Stimulated activated CD4-positive, alpha-beta T cell treated with anti-CD3 and anti-CD28 coated beads, Interleukin-12 subunit alpha, Interleukin-12 subunit beta, amount 100 ng/mL, for 48 hours (primary cell): ENCODE data around the gene ENO2.
A peak's percentile ranks its signal among the peaks of the same experiment; 100 is the strongest.
"Not testable (repeated sequence)": the region's sequence is repeated elsewhere in the genome, so short reads cannot be mapped to it uniquely, and the experiment has no call there.

ENCODE experiments used
- DNase-seq, 3 donors: peaks; one replicate each; pipeline ENCODE4 v3.0.0-alpha.2; 2020; ENCODE audit warnings: low read depth in 2 of 3, low spot score in 1 of 3

The ENO2 gene

DNA sequence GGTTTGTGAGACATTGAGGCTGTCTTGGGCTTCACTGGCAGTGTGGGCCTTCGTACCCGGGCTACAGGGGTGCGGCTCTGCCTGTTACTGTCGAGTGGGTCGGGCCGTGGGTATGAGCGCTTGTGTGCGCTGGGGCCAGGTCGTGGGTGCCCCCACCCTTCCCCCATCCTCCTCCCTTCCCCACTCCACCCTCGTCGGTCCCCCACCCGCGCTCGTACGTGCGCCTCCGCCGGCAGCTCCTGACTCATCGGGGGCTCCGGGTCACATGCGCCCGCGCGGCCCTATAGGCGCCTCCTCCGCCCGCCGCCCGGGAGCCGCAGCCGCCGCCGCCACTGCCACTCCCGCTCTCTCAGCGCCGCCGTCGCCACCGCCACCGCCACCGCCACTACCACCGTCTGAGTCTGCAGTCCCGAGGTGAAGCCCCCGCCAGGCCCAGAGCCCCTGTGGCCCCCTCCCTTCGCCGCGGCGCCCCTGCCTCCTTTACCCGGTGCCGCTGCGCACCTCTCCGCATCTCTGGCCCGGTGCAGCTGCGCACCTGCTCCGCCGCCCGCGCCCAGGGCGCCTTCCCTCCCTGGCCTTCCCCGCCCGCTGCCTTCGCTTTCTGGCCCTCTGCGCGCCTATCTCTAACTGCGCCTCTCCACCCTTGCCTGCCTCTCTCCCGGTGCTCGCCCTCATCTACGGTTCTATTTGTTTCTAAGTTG, at the start of gene ENO2:
TSS of gene ENO2 (plus strand) at position 335 of the 701 bp plus-strand sequence. CDS start 1,253 bp downstream, outside the sequence.
- peak; percentile 63 to 76 (median 70) for DNase-seq

DNA sequence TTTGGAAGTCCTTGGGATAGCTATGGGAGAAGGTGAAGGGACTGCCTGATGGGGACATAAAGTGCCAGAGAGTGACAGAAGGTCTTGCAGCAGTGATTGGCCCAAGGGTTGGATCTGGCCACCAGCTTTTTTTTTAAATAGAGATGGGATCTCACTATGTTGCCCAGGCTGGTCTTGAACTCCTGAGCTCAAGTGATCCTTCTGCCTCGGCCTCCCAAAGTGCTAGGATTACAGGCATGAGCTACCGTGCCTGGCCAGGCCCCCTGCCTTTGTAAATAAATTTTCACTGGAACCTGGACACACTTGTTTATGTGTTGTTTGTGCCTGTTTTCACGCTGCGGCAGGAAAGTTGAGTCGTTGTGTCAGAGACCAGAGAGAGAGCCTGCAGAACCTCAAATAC, 49.1 kb upstream of the ENO2 start:
- DNase-seq, result not testable (repeated sequence)

DNA sequence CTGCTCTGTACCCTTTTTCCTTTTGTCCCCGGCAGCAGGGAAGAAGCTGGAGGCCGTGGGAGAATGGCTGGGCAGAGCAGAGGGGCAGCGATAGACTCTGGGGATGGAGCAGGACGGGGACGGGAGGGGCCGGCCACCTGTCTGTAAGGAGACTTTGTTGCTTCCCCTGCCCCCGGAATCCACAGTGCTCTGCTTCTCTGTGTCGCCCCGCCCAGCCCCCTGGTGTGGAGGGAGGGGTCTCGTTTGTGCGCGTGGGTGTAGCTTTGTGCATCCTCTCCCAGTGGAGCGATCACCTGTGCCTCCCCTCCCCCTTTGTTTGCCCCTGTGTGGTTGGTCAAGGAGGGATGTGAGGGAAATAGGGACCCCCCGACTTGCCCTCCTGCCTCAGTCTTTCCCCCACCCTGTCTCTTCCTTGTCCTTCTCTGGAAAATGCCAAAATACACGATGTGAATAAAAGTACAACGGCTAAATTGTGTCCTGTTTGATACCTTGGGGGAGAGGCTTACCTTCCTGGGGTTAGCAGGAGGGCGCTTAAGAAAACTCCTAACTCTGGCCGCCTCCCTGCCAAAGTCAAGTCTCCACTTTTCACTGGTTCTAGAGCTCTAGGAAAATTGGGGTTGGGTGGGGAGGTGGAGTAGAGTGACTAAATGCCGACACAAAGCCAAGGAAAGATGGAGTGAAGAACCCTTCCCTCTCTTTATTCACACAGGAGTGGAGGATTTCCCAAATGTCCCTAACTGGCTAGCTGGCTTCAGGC, 48.0 kb upstream of the ENO2 start:
- DNase-seq, result no peak

DNA sequence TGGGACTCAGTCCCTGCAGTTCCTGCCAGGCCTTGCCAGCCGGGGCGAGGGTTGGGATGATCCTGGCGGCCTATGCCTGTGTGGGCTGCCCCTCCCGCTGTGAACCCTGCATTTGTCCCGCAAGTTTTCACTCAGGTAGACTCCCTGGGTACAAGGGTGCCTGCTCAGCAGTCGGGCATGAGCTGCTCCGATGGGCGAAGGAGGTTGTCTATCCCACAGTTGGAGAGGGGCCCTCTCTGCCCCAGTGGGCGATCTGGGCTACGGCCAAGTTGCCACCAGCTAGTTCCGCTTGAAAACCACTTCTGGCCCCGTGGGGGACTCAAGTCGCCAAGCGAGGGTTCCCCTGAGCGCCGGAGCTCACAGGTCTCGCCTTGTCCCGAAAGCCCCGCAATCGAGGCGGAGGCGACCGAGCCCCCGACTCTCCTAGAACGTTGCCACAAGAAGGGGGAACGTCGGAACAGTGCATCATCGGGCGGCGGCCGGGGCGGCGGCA, 47.4 kb upstream of the ENO2 start:
- no peak for DNase-seq

DNA sequence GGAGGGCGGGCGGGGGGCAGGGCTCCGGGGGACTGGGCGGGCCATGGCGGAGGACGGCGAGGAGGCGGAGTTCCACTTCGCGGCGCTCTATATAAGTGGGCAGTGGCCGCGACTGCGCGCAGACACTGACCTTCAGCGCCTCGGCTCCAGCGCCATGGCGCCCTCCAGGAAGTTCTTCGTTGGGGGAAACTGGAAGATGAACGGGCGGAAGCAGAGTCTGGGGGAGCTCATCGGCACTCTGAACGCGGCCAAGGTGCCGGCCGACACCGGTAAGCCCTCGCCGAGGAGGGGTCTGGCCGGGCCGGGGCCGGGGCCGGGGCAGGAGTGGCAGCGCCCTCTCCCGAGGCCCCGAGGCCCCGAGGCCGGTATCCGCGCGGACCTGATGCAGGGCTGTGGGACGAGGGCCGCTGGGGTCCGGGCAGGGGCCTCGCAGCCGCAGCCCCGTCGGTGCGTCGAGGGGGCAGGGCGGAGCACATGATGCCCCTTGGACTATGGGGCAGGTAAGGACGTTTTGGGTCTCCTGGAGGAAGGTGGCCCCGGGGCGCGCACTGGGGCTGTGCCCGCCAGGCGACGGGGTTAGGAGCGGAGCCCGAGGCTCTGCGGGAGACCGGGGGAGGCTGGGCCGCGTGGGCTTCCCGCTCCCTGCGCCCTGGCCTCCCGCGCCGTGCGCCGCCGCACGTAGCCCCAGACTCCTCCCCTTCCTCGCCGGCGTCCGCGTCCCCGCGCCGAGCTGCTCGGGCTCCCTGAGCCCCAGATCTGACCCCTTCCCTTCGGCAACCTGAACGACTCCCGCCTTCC, 46.8 kb upstream of the ENO2 start, which contains the start of gene TPI1:
TSS of gene TPI1 (plus strand) at position 119 of the 798 bp plus-strand sequence. CDS start at position 155, 36 bp downstream.
- peak; percentile 68 to 78 (median 74) for DNase-seq

DNA sequence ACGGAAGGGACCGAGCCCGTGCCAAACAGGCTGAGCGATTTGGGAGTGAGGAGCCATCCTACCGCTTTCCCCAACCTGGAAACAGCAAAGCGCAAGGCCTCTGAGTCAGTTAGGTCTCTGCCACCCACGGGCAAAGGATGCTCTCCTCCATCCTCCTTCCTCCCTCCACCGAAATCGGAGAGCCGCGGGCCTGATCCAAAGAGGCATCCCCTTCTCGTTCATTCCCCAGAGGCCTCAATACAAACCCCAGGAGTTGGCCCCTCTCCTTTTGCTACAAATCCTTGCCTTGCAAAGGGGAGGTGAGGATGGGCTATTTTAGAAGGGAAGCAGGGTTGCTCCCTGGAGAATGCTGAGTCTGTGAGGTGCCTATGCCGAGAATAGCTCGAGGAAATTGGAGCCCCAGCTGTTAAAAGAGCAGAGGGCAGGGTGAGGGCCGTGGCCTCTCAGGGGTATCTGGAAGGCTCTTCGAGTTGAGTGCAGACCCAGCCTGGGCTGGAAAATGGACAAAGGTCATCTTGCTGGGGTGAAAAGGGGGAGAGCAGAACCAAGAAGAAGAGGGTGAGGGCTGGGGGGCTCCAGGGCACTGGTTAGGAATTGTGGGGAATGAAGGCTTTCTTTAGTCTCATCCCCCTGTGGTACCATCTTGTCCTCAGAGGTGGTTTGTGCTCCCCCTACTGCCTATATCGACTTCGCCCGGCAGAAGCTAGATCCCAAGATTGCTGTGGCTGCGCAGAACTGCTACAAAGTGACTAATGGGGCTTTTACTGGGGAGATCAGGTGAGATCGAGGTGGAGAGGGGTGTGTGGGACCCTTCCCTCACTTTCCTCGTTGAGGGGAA, 46.0 kb upstream of the ENO2 start:
- DNase-seq, result no peak

DNA sequence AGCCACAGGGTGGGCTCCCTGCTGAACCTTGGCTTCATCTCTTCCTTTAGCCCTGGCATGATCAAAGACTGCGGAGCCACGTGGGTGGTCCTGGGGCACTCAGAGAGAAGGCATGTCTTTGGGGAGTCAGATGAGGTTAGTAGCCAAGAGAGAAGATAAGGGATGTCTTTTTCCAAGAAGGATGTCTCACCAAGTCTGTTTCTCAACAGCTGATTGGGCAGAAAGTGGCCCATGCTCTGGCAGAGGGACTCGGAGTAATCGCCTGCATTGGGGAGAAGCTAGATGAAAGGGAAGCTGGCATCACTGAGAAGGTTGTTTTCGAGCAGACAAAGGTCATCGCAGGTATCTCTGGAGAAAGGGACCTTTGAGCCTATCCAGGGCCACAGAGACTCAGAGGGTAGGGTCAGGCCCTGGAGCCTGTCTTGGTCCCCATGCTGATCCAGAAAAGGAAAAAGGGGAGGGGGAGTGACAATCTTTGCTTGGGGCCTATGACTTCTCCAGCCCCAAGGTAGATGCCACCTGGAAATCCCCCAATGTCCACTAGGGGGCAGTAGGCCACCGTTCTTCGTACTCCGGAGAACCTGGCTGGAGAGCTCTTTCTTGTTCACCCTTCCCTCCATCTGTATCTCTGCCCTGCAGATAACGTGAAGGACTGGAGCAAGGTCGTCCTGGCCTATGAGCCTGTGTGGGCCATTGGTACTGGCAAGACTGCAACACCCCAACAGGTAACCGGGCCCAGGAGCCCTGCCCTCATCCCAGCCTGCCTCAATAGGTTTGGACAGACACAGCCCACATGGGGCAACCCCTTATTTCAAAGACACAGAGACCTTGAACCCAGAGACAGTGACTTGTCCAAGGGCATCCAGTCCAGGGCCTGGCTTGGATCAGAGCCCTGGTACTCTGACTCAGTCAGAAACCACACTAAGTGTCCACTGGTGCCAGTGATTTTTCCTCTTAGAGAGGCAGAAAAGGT, 45.0 kb upstream of the ENO2 start:
- DNase-seq, result peak; percentile 74 to 88 (median 75)

DNA sequence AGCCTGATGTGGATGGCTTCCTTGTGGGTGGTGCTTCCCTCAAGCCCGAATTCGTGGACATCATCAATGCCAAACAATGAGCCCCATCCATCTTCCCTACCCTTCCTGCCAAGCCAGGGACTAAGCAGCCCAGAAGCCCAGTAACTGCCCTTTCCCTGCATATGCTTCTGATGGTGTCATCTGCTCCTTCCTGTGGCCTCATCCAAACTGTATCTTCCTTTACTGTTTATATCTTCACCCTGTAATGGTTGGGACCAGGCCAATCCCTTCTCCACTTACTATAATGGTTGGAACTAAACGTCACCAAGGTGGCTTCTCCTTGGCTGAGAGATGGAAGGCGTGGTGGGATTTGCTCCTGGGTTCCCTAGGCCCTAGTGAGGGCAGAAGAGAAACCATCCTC, 44.1 kb upstream of the ENO2 start:
- DNase-seq, result not testable (repeated sequence)

DNA sequence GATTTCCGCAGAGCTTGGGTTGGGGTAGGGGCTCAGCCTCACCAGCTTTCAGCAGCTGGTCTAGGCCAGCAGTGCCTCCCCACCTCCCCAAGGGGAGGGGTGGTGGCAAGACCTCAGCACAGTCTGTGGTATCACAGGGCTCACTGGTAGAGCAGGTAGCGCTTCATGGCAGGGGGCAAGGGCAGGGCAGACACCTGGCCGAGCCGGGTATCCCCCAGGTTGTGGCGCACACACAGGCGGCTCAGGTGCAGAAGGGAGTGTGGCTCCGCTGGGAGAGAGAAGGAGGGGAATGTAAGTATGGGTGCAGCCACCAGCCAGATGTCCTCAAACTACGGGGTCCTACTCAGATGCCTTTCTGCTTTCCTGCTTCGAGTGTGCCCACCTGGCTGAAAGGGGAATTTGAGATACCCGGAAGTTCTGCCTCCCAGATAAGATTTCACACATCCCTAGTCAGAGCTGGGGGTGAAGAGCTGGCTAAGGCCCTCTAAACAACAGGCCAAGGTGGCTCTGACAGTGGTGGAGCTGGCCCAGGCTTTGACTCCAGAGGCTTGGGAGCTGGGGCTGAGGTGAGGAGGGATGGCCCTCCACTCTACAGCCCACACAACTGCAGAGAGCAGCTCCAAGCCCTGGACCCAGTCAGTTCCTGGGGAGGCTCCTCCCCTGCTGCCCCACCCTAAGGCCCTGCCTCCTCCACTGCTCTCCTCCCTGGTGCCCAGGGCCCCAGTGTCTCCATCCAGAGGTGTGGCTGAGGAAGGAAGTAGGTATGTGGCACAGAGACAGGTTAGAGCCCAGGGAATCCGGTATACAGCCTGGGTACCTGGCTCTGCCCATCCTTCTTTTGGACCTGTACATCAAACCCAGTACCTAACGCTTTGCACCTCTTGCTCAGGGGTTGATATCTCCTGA, 43.1 kb upstream of the ENO2 start:
- DNase-seq, result peak in 2 of 3 donors; percentile 35 to 47

DNA sequence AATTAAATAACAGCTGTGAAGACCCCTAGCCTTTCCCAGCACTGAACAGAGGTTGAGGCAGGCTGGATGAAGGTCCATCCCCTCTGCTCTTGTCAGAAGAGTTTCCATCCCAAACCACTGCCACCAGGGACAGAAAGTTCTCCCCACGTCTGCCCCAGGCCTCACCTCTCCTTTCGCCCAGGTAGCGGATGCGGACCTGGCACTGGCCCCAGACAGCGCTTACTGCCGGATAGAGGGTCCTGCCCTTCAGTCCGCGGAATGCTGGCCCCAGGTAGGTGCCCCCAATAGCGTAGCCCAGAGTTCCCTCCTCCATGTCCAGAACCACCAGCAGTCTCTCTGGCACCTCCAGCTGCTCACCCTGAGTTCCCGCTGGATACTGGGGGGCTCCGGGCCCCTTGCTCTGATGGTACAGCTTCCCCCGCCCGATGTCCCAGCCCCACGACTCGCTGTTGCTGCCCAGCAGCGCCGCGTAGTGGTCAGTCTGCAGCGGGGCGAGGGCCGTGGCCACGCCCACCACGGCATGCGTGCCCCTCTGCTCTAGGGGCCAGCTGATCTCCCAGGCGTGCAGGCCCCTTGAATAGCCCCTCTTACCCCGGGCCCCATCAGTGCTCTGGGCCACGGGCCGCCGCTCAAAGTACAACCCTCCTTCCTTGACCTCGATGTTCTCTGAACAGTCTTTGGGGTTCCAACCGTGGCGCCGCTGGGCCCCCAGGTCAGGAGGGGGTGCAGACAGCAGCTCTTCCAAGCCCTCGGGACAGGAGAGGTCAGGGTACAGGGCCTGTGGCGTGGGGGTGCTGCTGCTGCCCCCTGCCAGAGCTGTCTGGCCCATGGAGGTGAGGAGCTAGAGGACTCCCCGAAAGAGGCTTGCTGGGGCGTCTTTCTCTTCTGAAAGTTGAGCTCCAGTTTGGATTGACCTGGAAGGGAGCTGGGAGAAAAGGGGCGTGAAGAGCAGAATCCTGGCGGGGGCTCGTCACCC, 42.0 kb upstream of the ENO2 start:
- peak; percentile 67 to 85 (median 78) for DNase-seq

DNA sequence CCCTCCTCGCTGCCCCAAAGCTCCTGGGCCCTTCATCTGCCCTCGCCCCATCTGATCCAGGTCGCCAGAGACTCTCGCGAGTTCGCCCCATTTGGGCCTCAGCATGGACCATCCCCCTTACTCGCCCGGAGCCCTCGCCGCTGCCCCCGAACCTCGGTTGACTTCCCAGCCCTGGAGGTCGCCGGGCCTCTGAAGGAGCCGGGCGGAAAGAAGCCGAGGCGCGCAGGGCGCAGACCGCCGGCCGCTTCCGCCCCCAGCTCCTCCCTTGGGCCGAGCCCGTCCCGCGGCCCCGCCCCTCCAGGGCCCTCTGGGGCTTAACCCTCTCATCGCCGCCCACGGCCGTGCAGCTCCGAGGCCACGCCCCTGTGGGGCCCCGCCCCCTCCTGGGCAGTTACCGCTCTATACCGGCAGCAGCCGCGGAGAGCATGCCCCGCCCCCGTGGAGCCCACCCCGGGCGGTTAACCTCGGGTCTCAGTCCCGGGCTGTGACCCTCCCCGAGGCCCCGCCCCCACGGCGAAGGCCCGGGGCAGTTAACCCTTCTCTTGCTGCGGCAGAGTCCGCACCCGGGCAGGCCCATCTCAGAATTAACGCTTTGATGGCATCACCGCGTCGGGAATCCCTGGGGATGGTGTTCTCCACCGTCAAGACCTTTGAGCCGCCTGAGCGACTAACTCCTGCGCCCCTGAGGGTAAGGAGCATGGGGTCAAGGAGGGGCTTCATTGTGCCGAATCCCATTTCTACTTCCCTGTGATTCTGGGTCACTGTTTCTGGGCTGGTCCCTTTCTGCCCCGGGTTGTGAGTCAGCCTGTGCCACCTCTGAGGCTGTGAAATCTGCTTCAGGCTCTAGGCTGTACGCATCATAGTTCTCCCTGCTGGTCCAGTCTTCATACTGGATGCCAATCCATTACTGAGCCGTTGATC, 41.0 kb upstream of the ENO2 start, which contains the start of gene SPSB2:
TSS of gene SPSB2 (minus strand) at position 210 of the 921 bp plus-strand sequence. CDS start 402 bp downstream, outside the sequence.
- DNase-seq, result peak; percentile 96 to 99 (median 99)

DNA sequence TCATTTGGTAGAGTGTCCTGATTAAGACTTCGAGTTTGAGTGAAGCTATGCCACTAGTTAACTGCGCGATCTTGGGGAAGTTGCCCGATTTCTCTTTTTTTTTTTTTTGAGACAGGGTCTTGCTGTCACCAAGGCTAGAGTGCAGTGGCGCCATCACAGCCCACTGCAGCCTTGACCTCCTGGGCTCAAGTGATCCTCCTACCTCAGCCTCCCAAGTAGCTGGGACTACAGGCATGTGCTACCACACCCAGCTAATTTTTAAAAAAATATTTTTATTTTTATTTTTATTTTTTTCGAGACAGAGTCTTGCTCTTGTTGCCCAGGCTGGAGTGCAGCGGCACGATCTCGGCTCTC, 40.4 kb upstream of the ENO2 start:
- not testable (repeated sequence) for DNase-seq

DNA sequence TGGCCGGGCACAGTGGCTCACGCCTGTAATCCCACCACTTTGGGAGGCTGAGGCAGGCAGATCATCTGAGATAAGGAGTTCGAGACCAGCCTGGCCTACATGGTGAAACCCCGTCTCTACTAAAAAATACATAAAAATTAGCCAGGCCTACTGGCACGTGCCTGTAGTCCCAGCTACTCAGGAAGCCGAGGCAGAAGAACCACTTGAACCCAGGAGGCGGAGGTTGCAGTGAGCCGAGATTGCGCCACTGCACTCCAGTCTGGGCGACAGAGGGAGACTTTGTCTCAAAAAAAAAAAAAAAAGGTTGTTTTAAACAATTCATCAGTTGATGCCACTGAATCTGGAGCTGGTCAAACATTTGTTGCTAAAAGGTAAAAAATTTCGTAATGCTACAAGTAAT, 34.6 kb upstream of the ENO2 start:
- DNase-seq, result not testable (repeated sequence)

DNA sequence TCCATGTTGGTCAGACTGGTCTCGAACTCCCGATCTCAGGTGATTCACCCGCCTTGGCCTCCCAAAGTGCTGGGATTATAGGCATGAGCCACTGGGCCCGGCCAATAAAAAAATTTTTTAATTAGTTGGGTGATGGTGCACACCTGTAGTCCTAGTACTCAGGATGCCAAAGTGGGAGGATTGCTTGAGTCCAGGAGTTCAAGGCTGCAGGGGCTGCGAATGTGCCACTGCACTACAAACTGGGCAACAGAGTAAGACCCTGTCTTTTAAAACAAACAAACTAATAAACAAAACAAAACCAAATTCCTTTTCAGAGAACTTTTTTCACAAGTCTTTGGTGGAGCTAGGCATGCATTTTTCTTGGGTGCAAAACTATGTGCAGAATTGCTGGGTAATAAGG, 31.1 kb upstream of the ENO2 start:
- DNase-seq, result no peak

DNA sequence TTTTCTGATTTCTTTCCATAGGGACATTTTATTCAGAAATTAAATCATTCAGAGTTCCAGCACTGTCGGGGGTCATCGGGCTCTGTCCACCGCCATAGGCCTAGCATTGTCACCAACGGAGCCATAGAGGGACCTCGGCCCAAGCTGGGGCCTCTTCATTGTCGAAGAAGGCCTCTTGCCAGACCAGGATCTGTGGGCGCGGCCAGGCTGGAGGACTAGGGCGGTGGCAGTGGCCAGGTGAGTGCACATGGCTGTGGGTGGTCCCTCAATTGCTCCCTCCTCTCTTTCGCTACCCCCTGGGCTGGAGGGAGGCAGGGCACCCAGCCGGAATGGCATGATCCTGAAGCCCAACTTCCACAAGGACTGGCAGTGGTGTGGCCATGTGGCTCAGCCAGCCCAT, 30.7 kb upstream of the ENO2 start:
- no peak for DNase-seq

DNA sequence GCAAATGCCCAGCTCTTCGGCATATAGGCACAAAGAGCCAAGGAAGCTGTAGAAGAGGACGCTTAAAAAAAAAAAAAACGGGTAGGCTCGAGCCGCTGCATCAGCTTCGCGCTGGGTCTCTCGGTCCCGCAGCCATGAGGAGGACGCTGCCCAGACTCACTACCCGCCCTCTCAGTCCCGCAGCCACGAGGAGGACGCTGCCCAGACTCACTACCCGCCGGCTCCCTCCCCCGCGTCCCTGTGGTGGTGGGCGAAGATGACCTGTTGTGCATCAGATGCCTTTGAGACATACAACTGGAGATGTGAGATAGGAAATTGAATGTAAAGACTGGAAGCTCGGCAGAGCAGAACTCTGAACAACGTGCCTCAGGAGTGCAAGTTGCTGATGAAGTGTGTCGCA, 29.8 kb upstream of the ENO2 start:
- no peak for DNase-seq
